IPS-18a (cell line): ENCODE results near the gene PCNX3.

Source experiments
- H3K27ac ChIP-seq: one replicate; pipeline ENCODE4 v1.5.1; 2013; ENCODE audit warnings: low read length
- H3K27me3 ChIP-seq: one replicate; pipeline ENCODE4 v1.6.1; 2013; ENCODE audit warnings: mild to moderate bottlenecking, low read length; ENCODE audit not compliant: control insufficient read depth, insufficient read depth
- H3K36me3 ChIP-seq: one replicate; pipeline ENCODE4 v1.6.1; 2013; ENCODE audit warnings: low read depth, low read length; ENCODE audit not compliant: control insufficient read depth
- H3K4me1 ChIP-seq: one replicate; pipeline ENCODE4 v1.6.1; 2013; ENCODE audit warnings: low read depth, low read length; ENCODE audit not compliant: control insufficient read depth
- H3K4me3 ChIP-seq: one replicate; pipeline ENCODE4 v1.5.1; 2013; ENCODE audit warnings: low read length
- H3K9ac ChIP-seq: one replicate; pipeline ENCODE4 v1.6.1; 2013; ENCODE audit warnings: mild to moderate bottlenecking, low read length, moderate library complexity
- H3K9me3 ChIP-seq: one replicate; pipeline ENCODE4 v1.6.1; 2013; ENCODE audit warnings: low read depth, low read length; ENCODE audit not compliant: control insufficient read depth

The PCNX3 gene

GRCh38 chr11:65593518-65594414 is 21.8 kb upstream of the PCNX3 start:
- Histone ChIP-seq H3K9me3 (no peaks in the 10 kb centered on the region), H3K9ac (no peak overlapping the region), H3K27me3 (peaks cover 43% of the 10 kb centered on the region), H3K4me3 (no peak overlapping the region), H3K27ac (no peak overlapping the region), H3K4me1 (peaks cover 3% of the 10 kb centered on the region), H3K36me3 (no peaks in the 10 kb centered on the region)

GRCh38 chr11:65595131-65595530 is 20.4 kb upstream of the PCNX3 start:
- no peak overlapping the region for H3K4me3 ChIP-seq

GRCh38 chr11:65595543-65596281 is 19.9 kb upstream of the PCNX3 start, which contains the start of gene KCNK7:
KCNK7 (minus strand) TSS chr11:65595800; CDS start chr11:65595772, 28 bp downstream.
- H3K4me3 ChIP-seq = no peak within 1 kb of the TSS
- H3K27ac ChIP-seq = no peak within 1 kb of the TSS
- no peak within 1 kb of the TSS for H3K9ac ChIP-seq
- peaks cover 3% of the 10 kb centered on the region for H3K4me1 ChIP-seq
- H3K27me3 ChIP-seq = peaks cover 34% of the 10 kb centered on the region
- no peaks in the 10 kb centered on the region for H3K36me3 ChIP-seq
- H3K9me3 ChIP-seq = no peaks in the 10 kb centered on the region

More at GRCh38 chr11:65595131-65595530, 20.4 kb upstream of the PCNX3 start:
- Histone ChIP-seq H3K9me3 (no peaks in the 10 kb centered on the region), H3K36me3 (no peaks in the 10 kb centered on the region), H3K9ac (no peak overlapping the region), H3K27me3 (peaks cover 40% of the 10 kb centered on the region), H3K4me1 (peaks cover 3% of the 10 kb centered on the region), H3K27ac (no peak overlapping the region)

GRCh38 chr11:65596520-65596919 is 19.1 kb upstream of the PCNX3 start:
- Histone ChIP-seq H3K9ac (no peak overlapping the region), H3K36me3 (no peaks in the 10 kb centered on the region), H3K27ac (no peak overlapping the region), H3K4me3 (no peak overlapping the region), H3K4me1 (peaks cover 3% of the 10 kb centered on the region), H3K9me3 (no peaks in the 10 kb centered on the region), H3K27me3 (peaks cover 26% of the 10 kb centered on the region)

- Histone ChIP-seq H3K9ac (no peak overlapping the region), H3K36me3 (no peaks in the 10 kb centered on the region), H3K27me3 (peaks cover 11% of the 10 kb centered on the region), H3K27ac (no peak overlapping the region), H3K4me1 (no peaks in the 10 kb centered on the region), H3K4me3 (no peak overlapping the region), H3K9me3 (no peaks in the 10 kb centered on the region)
These were observed 17.3 kb upstream of the PCNX3 start for GRCh38 chr11:65598258-65598699.

GRCh38 chr11:65599216-65599954 is 16.2 kb upstream of the PCNX3 start:
- H3K27me3 ChIP-seq = peaks cover under 1% of the 10 kb centered on the region
- H3K4me3 ChIP-seq = no peak overlapping the region
- H3K36me3 ChIP-seq = peaks cover 5% of the 10 kb centered on the region
- no peaks in the 10 kb centered on the region for H3K9me3 ChIP-seq
- H3K27ac ChIP-seq = no peak overlapping the region
- no peaks in the 10 kb centered on the region for H3K4me1 ChIP-seq
- no peak overlapping the region for H3K9ac ChIP-seq

- no peaks in the 10 kb centered on the region for H3K27me3 ChIP-seq
- H3K9ac ChIP-seq = no peak overlapping the region
These were observed 15.7 kb upstream of the PCNX3 start for GRCh38 chr11:65599955-65600246.

GRCh38 chr11:65604258-65604657 is 11.3 kb upstream of the PCNX3 start:
- Histone ChIP-seq H3K36me3 (peaks cover 18% of the 10 kb centered on the region), H3K9me3 (no peaks in the 10 kb centered on the region), H3K4me1 (peaks cover 13% of the 10 kb centered on the region), H3K27me3 (no peaks in the 10 kb centered on the region), H3K27ac (no peak overlapping the region), H3K9ac (no peak overlapping the region), H3K4me3 (no peak overlapping the region)

More at GRCh38 chr11:65599955-65600246, 15.7 kb upstream of the PCNX3 start:
- Histone ChIP-seq H3K36me3 (peaks cover 7% of the 10 kb centered on the region), H3K4me1 (no peaks in the 10 kb centered on the region), H3K4me3 (no peak overlapping the region), H3K27ac (no peak overlapping the region), H3K9me3 (no peaks in the 10 kb centered on the region)

GRCh38 chr11:65606876-65607613 is 8.5 kb upstream of the PCNX3 start:
- Histone ChIP-seq H3K36me3 (peaks cover 18% of the 10 kb centered on the region), H3K27me3 (no peaks in the 10 kb centered on the region), H3K4me1 (peaks cover 13% of the 10 kb centered on the region), H3K9ac (no peak overlapping the region), H3K27ac (no peak overlapping the region), H3K9me3 (no peaks in the 10 kb centered on the region), H3K4me3 (peak overlapping the region; percentile 55)

GRCh38 chr11:65607614-65608426 is 7.8 kb upstream of the PCNX3 start:
- no peaks in the 10 kb centered on the region for H3K27me3 ChIP-seq
- peaks cover 18% of the 10 kb centered on the region for H3K36me3 ChIP-seq
- no peak overlapping the region for H3K9ac ChIP-seq
- no peak overlapping the region for H3K27ac ChIP-seq
- H3K4me3 ChIP-seq = peak overlapping the region; percentile 55
- peaks cover 13% of the 10 kb centered on the region for H3K4me1 ChIP-seq
- H3K9me3 ChIP-seq = no peaks in the 10 kb centered on the region
